Measurements from ENCODE around the gene NELFCD.

The NELFCD gene

GRCh38 chr20:59020938-59021551 lies 40.0 kb downstream of the NELFCD start:
- no peak overlapping the region for H2AFZ ChIP-seq (ENCODE audit: low read depth, low read length)
- peaks cover 39% of the 10 kb centered on the region for H3K36me3 ChIP-seq (ENCODE audit: insufficient read depth, low read length)
- no peak for ATAC-seq (ENCODE audit: insufficient read depth, low read depth)
- no peak overlapping the region for H3K9ac ChIP-seq (ENCODE audit: low read depth, low read length)
- no peak overlapping the region for H3K4me2 ChIP-seq (ENCODE audit: insufficient read depth, low read length)
- peaks cover 24% of the 10 kb centered on the region; the same call in 1 of the 2 replicates for H3K79me2 ChIP-seq (ENCODE audit: insufficient read depth, low read length)
- no peaks in the 10 kb centered on the region for H3K27me3 ChIP-seq (ENCODE audit: insufficient read depth, low read length, poor library complexity)
- H3K4me3 ChIP-seq (ENCODE audit: low read depth in 1 of 2, low read length in 2 of 2) = no peak overlapping the region
- no peaks in the 10 kb centered on the region for H3K9me3 ChIP-seq (ENCODE audit: insufficient read depth, low read length, severe bottlenecking)
- no peak overlapping the region for H3K27ac ChIP-seq (ENCODE audit: low read length)
- H4K20me1 ChIP-seq (ENCODE audit: insufficient read depth, low read length) = peaks cover 46% of the 10 kb centered on the region
- no peak for DNase-seq
- H3K4me1 ChIP-seq (ENCODE audit: insufficient read depth, low read length) = no peaks in the 10 kb centered on the region
- no peak for TF ChIP-seq EZH2 (IDR thresholded peaks at IDR 0.05; ENCODE audit: borderline replicate concordance, low read depth, low read length, severe bottlenecking)
- TF ChIP-seq, protein P1, sequence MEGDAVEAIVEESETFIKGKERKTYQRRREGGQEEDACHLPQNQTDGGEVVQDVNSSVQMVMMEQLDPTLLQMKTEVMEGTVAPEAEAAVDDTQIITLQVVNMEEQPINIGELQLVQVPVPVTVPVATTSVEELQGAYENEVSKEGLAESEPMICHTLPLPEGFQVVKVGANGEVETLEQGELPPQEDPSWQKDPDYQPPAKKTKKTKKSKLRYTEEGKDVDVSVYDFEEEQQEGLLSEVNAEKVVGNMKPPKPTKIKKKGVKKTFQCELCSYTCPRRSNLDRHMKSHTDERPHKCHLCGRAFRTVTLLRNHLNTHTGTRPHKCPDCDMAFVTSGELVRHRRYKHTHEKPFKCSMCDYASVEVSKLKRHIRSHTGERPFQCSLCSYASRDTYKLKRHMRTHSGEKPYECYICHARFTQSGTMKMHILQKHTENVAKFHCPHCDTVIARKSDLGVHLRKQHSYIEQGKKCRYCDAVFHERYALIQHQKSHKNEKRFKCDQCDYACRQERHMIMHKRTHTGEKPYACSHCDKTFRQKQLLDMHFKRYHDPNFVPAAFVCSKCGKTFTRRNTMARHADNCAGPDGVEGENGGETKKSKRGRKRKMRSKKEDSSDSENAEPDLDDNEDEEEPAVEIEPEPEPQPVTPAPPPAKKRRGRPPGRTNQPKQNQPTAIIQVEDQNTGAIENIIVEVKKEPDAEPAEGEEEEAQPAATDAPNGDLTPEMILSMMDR (IDR thresholded peaks at IDR 0.05; ENCODE audit: borderline replicate concordance, extremely low read depth, low read length, poor library complexity, severe bottlenecking) = no peak

- H3K4me2 ChIP-seq (ENCODE audit: insufficient read depth, low read length) = no peak overlapping the region
- no peak overlapping the region for H2AFZ ChIP-seq (ENCODE audit: low read depth, low read length)
- no peak overlapping the region for H3K9ac ChIP-seq (ENCODE audit: low read depth, low read length)
- no peak for DNase-seq
- H4K20me1 ChIP-seq (ENCODE audit: insufficient read depth, low read length) = peaks cover 56% of the 10 kb centered on the region
- peaks cover 41% of the 10 kb centered on the region for H3K79me2 ChIP-seq (ENCODE audit: insufficient read depth, low read length)
- no peak overlapping the region for H3K4me3 ChIP-seq (ENCODE audit: low read depth in 1 of 2, low read length in 2 of 2)
- H3K27ac ChIP-seq (ENCODE audit: low read length) = no peak overlapping the region
- no peak for TF ChIP-seq EZH2 (IDR thresholded peaks at IDR 0.05; ENCODE audit: borderline replicate concordance, low read depth, low read length, severe bottlenecking)
- TF ChIP-seq, protein P1 (IDR thresholded peaks at IDR 0.05; ENCODE audit: borderline replicate concordance, extremely low read depth, low read length, poor library complexity, severe bottlenecking) = no peak
- no peaks in the 10 kb centered on the region for H3K9me3 ChIP-seq (ENCODE audit: insufficient read depth, low read length, severe bottlenecking)
- H3K4me1 ChIP-seq (ENCODE audit: insufficient read depth, low read length) = peaks cover 11% of the 10 kb centered on the region; the same call in 1 of the 2 replicates
- no peaks in the 10 kb centered on the region for H3K27me3 ChIP-seq (ENCODE audit: insufficient read depth, low read length, poor library complexity)
- H3K36me3 ChIP-seq (ENCODE audit: insufficient read depth, low read length) = peaks cover 56% of the 10 kb centered on the region
- no peak for ATAC-seq (ENCODE audit: insufficient read depth, low read depth)
Measured at GRCh38 chr20:59022754-59023153, 41.7 kb downstream of the NELFCD start.

DNA sequence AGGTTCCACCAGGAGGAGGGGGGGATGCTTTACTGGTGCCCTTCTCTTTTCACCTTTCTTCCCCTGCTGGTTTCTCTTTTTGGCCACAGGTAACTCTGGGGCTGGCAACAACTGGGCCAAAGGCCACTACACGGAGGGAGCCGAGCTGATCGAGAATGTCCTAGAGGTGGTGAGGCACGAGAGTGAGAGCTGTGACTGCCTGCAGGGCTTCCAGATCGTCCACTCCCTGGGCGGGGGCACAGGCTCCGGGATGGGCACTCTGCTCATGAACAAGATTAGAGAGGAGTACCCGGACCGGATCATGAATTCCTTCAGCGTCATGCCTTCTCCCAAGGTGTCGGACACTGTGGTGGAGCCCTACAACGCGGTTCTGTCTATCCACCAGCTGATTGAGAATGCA lies 42.6 kb downstream of the NELFCD start:
- no peak overlapping the region for H3K27ac ChIP-seq (ENCODE audit: low read length)
- peaks cover 19% of the 10 kb centered on the region; the same call in 1 of the 2 replicates for H3K4me1 ChIP-seq (ENCODE audit: insufficient read depth, low read length)
- no peak for TF ChIP-seq EZH2 (IDR thresholded peaks at IDR 0.05; ENCODE audit: borderline replicate concordance, low read depth, low read length, severe bottlenecking)
- TF ChIP-seq, protein P1 (IDR thresholded peaks at IDR 0.05; ENCODE audit: borderline replicate concordance, extremely low read depth, low read length, poor library complexity, severe bottlenecking) = no peak
- H3K79me2 ChIP-seq (ENCODE audit: insufficient read depth, low read length) = peaks cover 49% of the 10 kb centered on the region
- no peak overlapping the region for H3K4me2 ChIP-seq (ENCODE audit: insufficient read depth, low read length)
- no peak for ATAC-seq (ENCODE audit: insufficient read depth, low read depth)
- no peak overlapping the region for H3K4me3 ChIP-seq (ENCODE audit: low read depth in 1 of 2, low read length in 2 of 2)
- no peak overlapping the region for H2AFZ ChIP-seq (ENCODE audit: low read depth, low read length)
- no peak for DNase-seq
- H3K9me3 ChIP-seq (ENCODE audit: insufficient read depth, low read length, severe bottlenecking) = no peaks in the 10 kb centered on the region
- no peak overlapping the region for H3K9ac ChIP-seq (ENCODE audit: low read depth, low read length)
- peaks cover 55% of the 10 kb centered on the region for H4K20me1 ChIP-seq (ENCODE audit: insufficient read depth, low read length)
- H3K27me3 ChIP-seq (ENCODE audit: insufficient read depth, low read length, poor library complexity) = no peaks in the 10 kb centered on the region
- H3K36me3 ChIP-seq (ENCODE audit: insufficient read depth, low read length) = peaks cover 64% of the 10 kb centered on the region
